ENCODE measurements around the gene TMEM79. TPM values are rescaled to one million over a fixed set of nuclear protein-coding genes. Genes with fewer than 3 reads are reported as not detected.

Gene TMEM79
- total RNA-seq, 1 donor from 2014 or later = 1.5 TPM

DNA sequence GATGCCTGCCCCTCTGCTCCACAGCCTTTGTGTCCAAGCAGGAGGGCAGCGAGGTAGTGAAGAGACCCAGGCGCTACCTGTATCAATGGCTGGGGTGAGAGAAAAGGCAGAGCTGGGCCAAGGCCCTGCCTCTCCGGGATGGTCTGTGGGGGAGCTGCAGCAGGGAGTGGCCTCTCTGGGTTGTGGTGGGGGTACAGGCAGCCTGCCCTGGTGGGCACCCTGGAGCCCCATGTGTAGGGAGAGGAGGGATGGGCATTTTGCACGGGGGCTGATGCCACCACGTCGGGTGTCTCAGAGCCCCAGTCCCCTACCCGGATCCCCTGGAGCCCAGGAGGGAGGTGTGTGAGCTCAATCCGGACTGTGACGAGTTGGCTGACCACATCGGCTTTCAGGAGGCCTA lies 41.4 kb upstream of the TMEM79 start:
- Histone ChIP-seq H3K36me3 (peaks cover 30% of the 10 kb centered on the region), H3K27ac (replicated peaks) (no peak overlapping the region), H3K27me3 (ENCODE audit: low read depth) (peaks cover 21% of the 10 kb centered on the region), H3K4me3 (no peak overlapping the region), H3K9me3 (replicated peaks) (no peaks in the 10 kb centered on the region), H3K4me1 (peaks cover 26% of the 10 kb centered on the region)
- no peak for DNase-seq
- intact Hi-C loops (cut with micrococcal nuclease) = no loop called here
- TF ChIP-seq, protein P1, sequence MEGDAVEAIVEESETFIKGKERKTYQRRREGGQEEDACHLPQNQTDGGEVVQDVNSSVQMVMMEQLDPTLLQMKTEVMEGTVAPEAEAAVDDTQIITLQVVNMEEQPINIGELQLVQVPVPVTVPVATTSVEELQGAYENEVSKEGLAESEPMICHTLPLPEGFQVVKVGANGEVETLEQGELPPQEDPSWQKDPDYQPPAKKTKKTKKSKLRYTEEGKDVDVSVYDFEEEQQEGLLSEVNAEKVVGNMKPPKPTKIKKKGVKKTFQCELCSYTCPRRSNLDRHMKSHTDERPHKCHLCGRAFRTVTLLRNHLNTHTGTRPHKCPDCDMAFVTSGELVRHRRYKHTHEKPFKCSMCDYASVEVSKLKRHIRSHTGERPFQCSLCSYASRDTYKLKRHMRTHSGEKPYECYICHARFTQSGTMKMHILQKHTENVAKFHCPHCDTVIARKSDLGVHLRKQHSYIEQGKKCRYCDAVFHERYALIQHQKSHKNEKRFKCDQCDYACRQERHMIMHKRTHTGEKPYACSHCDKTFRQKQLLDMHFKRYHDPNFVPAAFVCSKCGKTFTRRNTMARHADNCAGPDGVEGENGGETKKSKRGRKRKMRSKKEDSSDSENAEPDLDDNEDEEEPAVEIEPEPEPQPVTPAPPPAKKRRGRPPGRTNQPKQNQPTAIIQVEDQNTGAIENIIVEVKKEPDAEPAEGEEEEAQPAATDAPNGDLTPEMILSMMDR (IDR thresholded peaks at IDR 0.05; ENCODE audit: borderline replicate concordance) = no peak

DNA sequence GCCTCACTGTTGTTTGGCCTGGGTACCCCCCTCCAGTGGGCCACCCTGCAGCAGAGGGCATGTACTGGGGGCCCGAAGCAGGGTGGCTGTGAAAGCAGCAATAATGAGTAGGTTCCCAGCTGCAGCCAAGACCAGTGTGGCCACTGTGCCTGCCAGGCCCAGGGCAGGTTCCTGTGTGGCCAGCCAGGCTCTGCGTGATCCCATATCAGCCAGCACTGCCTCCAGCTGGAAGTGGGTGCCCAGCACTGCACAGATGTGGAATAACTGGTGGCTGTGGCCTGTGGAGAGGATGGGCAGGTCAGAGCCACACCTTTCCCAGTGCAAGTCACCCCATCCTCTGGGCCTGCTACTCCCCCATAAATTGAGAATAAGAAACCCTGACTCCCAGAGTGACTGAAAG lies 40.0 kb upstream of the TMEM79 start:
- Histone ChIP-seq H3K9me3 (replicated peaks) (no peaks in the 10 kb centered on the region), H3K36me3 (peaks cover 20% of the 10 kb centered on the region), H3K4me3 (no peak overlapping the region), H3K27me3 (ENCODE audit: low read depth) (peaks cover 21% of the 10 kb centered on the region), H3K4me1 (peaks cover 32% of the 10 kb centered on the region), H3K27ac (replicated peaks) (no peak overlapping the region)
- TF ChIP-seq, protein P1 (IDR thresholded peaks at IDR 0.05; ENCODE audit: borderline replicate concordance) = no peak
- DNase-seq = no peak
- intact Hi-C loops (cut with micrococcal nuclease) = no loop called here

DNA sequence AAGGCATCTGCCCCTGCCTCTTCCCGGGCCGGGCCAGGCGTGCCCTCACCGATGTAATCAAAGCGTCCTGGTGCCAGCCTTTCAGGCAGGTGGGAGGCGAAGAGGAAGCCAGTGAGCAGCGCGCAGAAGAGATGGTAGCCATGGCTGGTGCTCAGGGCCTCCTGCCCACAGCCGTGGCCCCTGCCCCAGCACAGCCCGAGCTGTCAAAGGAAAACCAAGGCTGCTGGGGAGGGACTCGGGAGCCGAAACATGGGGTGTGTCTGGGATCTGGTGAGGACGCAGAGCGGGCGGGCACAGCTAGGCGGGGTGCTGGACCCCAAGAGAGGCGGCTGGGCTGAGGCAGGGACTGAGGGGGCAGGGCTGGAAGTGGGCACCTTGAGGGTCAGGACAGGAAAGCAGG lies 39.4 kb upstream of the TMEM79 start:
- intact Hi-C loops (cut with micrococcal nuclease) = no loop called here
- H3K27ac ChIP-seq (replicated peaks) = no peak overlapping the region
- peaks cover 19% of the 10 kb centered on the region for H3K36me3 ChIP-seq
- peaks cover 36% of the 10 kb centered on the region for H3K4me1 ChIP-seq
- H3K9me3 ChIP-seq (replicated peaks) = no peaks in the 10 kb centered on the region
- no peak overlapping the region for H3K4me3 ChIP-seq
- TF ChIP-seq, protein P1 (IDR thresholded peaks at IDR 0.05; ENCODE audit: borderline replicate concordance) = no peak
- DNase-seq = no peak
- H3K27me3 ChIP-seq (ENCODE audit: low read depth) = peaks cover 21% of the 10 kb centered on the region

DNA sequence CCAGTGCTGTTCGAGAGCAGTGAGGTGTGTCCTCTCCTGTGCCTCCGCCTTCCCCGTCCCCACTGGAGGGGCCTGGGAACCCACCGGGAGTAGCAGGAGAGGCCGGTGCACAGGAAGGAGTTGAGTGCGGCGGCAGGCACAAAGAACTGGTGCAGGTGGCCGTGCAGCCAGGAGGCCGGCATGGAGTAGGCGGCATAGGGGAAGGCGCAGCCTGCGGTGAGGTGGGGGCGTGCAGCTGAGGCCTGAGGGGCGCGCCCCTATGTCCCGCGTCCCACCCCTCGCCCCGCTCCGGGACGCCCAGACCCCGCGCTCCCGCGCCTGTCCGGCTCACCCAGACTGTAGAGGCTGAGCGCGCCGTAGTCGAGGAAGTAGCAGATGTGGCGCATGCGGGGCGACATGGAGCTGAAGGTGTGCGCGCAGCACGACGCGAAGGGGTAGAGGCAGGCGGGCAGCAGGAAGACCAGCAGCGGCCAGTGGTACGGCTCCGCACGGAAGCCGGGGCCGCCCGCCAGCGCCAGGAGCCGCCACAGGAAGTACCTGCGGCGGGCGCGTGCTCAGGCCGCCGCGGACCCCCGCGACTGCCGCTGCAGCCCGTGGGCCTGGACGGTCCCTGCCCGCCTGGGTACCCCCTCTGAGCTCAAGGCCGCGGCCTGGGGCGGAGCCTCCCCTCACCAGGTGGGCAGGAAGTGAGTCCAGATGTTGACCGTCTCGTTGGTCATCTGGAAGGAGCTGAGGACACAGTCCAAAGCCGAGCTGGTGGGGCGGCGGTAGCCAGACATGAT lies 38.5 kb upstream of the TMEM79 start:
- H3K4me1 ChIP-seq = peaks cover 45% of the 10 kb centered on the region
- no peak for DNase-seq
- peak overlapping the region; percentile 53 for H3K4me3 ChIP-seq
- intact Hi-C loops (cut with micrococcal nuclease) = no loop called here
- H3K36me3 ChIP-seq = peaks cover 19% of the 10 kb centered on the region
- peaks cover 21% of the 10 kb centered on the region for H3K27me3 ChIP-seq (ENCODE audit: low read depth)
- TF ChIP-seq, protein P1 (IDR thresholded peaks at IDR 0.05; ENCODE audit: borderline replicate concordance) = no peak
- no peak overlapping the region for H3K27ac ChIP-seq (replicated peaks)
- H3K9me3 ChIP-seq (replicated peaks) = no peaks in the 10 kb centered on the region

DNA sequence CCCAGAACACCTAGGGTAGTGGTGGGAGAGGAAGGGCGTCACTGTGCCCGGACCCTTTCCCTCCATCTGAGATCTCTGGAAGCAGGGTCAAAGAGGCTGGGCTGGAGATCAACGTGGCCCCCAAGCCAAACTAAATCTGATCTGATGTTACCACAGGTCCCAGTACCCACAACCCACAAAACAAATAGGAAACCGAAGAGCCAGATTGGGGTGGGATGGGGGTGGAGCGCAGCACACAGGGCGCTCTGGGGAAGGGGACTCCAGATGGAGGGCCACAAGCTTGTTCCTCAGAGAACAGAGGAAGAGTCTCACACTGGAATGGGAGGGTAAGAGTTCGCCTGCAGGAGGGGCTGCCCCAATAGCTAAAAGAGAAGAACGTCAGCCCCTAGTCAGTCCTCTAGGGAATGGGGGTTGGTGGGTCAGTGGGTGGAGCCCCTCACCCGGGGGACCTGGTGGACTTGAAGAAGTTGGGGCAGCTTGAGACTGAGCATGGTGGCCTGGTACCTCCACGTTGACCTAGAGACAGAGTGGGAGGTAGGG lies 37.8 kb upstream of the TMEM79 start:
- peaks cover 52% of the 10 kb centered on the region for H3K4me1 ChIP-seq
- no peaks in the 10 kb centered on the region for H3K9me3 ChIP-seq (replicated peaks)
- H3K36me3 ChIP-seq = peaks cover 25% of the 10 kb centered on the region
- H3K27me3 ChIP-seq (ENCODE audit: low read depth) = peaks cover 21% of the 10 kb centered on the region
- TF ChIP-seq, protein P1 (IDR thresholded peaks at IDR 0.05; ENCODE audit: borderline replicate concordance) = no peak
- intact Hi-C loops (cut with micrococcal nuclease) = no loop called here
- peak overlapping the region; percentile 53 for H3K4me3 ChIP-seq
- DNase-seq = no peak
- H3K27ac ChIP-seq (replicated peaks) = no peak overlapping the region

Measured in left ventricle myocardium inferior (tissue), 1 donor.